HG02798 (cell line): Measurements from ENCODE around the gene LVRN.
"Not testable (repeated sequence)": the region's sequence is repeated elsewhere in the genome, so short reads cannot be mapped to it uniquely, and the experiment has no call there.

ENCODE experiments used
- ATAC-seq: cut with Tn5 transposase; IDR thresholded peaks from one replicate; pipeline ENCODE4 v1.9.1; 2021; ENCODE audit warnings: mild to moderate bottlenecking; ENCODE audit not compliant: unreplicated experiment, poor library complexity

Gene LVRN

GRCh38 chr5:115962239-115962564 is at the start of gene LVRN:
TSS of gene LVRN (plus strand) at chr5:115962475. CDS start at chr5:115962618, 143 bp downstream.
- ATAC-seq: no peak

- not testable (repeated sequence) for ATAC-seq
Observed at GRCh38 chr5:115913623-115914400, 48.5 kb upstream of the LVRN start.

GRCh38 chr5:115920171-115920725 is 42.0 kb upstream of the LVRN start:
- ATAC-seq: no peak

GRCh38 chr5:115928578-115929407 is 33.5 kb upstream of the LVRN start:
- ATAC-seq: not testable (repeated sequence)

GRCh38 chr5:115930171-115930570 is 32.1 kb upstream of the LVRN start:
- not testable (repeated sequence) for ATAC-seq

- ATAC-seq: no peak
Observed at GRCh38 chr5:115930630-115931337, 31.5 kb upstream of the LVRN start.

GRCh38 chr5:115932991-115933390 is 29.3 kb upstream of the LVRN start:
- no peak for ATAC-seq

GRCh38 chr5:115934388-115934974 is 27.8 kb upstream of the LVRN start:
- ATAC-seq: no peak

GRCh38 chr5:115936031-115936430 is 26.2 kb upstream of the LVRN start:
- no peak for ATAC-seq

- no peak for ATAC-seq
Observed at GRCh38 chr5:115939059-115939458, 23.2 kb upstream of the LVRN start.

GRCh38 chr5:115940080-115940810 is 22.0 kb upstream of the LVRN start:
- ATAC-seq: no peak

GRCh38 chr5:115941051-115941675 is 21.1 kb upstream of the LVRN start:
- no peak for ATAC-seq

- no peak for ATAC-seq
Observed at GRCh38 chr5:115944501-115944900, 17.8 kb upstream of the LVRN start.

- no peak for ATAC-seq
Observed at GRCh38 chr5:115946655-115947054, 15.6 kb upstream of the LVRN start.

GRCh38 chr5:115947260-115947659 is 15.0 kb upstream of the LVRN start:
- no peak for ATAC-seq

- ATAC-seq: no peak
Observed at GRCh38 chr5:115948091-115948534, 14.2 kb upstream of the LVRN start.

- no peak for ATAC-seq
Observed at GRCh38 chr5:115949096-115949495, 13.2 kb upstream of the LVRN start.

- ATAC-seq: no peak
Observed at GRCh38 chr5:115952588-115952987, 9.7 kb upstream of the LVRN start.

- no peak for ATAC-seq
Observed at GRCh38 chr5:115954144-115954543, 8.1 kb upstream of the LVRN start.
